Spinal cord (tissue), 10 donors: Measurements from ENCODE around the gene UTP11. TPM values are rescaled to one million over a fixed set of nuclear protein-coding genes. Genes with fewer than 3 reads are reported as not detected.
A peak's percentile ranks its signal among the peaks of the same experiment; 100 is the strongest.

Source experiments
- DNase-seq, 6 donors: peaks; one replicate each; pipeline versions ENCODE4 v3.0.0 to v3.0.0-alpha.2; 2013 to 2015; ENCODE audit warnings: low spot score in 6 of 6, low read depth in 4 of 6
- H3K27ac ChIP-seq: one replicate; pipeline ENCODE4 v1.5.1; 2013; ENCODE audit warnings: low read depth, low read length, control low read depth
- H3K27me3 ChIP-seq: one replicate; pipeline ENCODE4 v1.6.1; 2013; ENCODE audit warnings: low read length; ENCODE audit not compliant: control insufficient read depth, insufficient read depth
- H3K36me3 ChIP-seq: one replicate; pipeline ENCODE4 v1.6.1; 2013; ENCODE audit warnings: low read length; ENCODE audit not compliant: control insufficient read depth, insufficient read depth
- H3K4me1 ChIP-seq: one replicate; pipeline ENCODE4 v1.6.1; 2013; ENCODE audit warnings: low read length; ENCODE audit not compliant: control insufficient read depth, insufficient read depth
- H3K4me3 ChIP-seq: one replicate; pipeline ENCODE4 v1.5.1; 2013; ENCODE audit warnings: low read depth, low read length, control low read depth
- H3K9me3 ChIP-seq: one replicate; pipeline ENCODE4 v1.6.1; 2013; ENCODE audit warnings: low read length; ENCODE audit not compliant: control insufficient read depth, insufficient read depth
- WGBS: methylation state at CpG from one replicate; pipeline ENCODE4 v1.1.5; 2013; ENCODE audit warnings: missing lambda C conversion rate; ENCODE audit not compliant: insufficient coverage; 5-methylcytosine and 5-hydroxymethylcytosine counted together
- polyA plus RNA-seq, 2 donors: library from polyadenylated mRNA; unstranded; fragments of 120-200 nt; gene quantifications; one replicate each; pipeline ENCODE4 v1.2.1, GENCODE V29; 2013; ENCODE audit not compliant: insufficient read length in 2 of 2
- total RNA-seq, 2 donors: library from RNA; depleted of rRNA in 1 of 2; stranded (reverse); fragments of 120-200 nt in 1 of 2; fragments of >200 nt in 1 of 2; gene quantifications; one replicate each; pipeline versions ENCODE4 v1.2.3 to v1.2.4, GENCODE V29; 2013 to 2014
- donor health status: healthy.

UTP11 gene
- total and polyA plus RNA-seq, 4 donors, result 30.6 to 46.6 (median 41.6) TPM

DNA sequence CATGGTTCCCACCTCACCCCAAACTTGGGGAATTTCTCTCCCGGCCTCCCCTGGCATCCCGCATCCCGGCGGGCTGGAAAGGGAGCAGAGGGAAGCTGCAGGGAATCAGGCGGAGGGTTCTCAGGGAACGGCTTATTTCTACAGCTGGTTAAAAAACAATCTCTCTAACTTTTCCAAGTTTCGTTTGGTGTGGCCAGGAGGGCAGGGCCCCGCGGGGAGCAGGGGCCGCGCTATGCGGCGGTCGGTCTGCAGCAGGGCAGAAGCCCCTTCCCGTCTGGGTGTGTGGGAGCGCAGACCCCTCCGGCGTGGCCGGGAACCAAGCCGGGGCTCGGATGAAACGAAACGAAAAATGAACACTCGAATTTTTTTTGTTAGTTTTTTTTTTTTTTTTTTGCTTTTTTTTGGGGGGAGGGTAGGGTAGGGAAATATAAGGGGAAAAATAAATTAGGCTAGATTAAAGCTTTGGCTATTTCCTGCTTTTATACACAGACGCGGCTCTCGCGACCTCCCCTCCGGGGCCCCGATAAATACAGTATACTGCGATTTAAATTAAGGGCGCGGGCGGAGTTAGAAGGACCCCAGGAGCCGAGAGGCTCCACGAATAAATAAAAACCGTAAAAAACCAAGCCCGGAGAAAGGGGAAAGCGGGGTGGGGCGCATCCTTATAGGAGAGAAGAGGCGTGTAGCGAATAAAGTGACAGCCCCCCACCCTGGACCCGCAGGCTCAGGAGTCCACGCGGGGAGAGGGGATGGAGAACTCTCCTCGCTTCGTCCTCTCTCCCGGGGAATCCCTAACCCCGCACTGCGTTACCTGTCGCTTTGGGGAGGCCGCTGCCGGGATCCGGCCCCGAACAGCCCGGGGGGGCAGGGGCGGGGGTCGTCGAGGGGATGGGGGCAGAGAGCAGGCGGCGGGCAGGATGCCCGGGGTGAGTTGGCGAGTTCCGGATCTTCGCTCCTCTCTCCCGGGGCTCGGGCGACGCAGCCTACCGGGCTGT is 32.0 kb downstream of the UTP11 start:
- Histone ChIP-seq H3K36me3 (peaks cover 3% of the 10 kb centered on the region), H3K4me3 (peak overlapping the region; percentile 57), H3K9me3 (no peaks in the 10 kb centered on the region), H3K27ac (no peak overlapping the region), H3K4me1 (peaks cover 44% of the 10 kb centered on the region), H3K27me3 (peaks cover 62% of the 10 kb centered on the region)
- peak in 1 of 6 donors; percentile 39 for DNase-seq
- WGBS, result 2% methylated on average over 64 of the region's 70 CpGs

DNA sequence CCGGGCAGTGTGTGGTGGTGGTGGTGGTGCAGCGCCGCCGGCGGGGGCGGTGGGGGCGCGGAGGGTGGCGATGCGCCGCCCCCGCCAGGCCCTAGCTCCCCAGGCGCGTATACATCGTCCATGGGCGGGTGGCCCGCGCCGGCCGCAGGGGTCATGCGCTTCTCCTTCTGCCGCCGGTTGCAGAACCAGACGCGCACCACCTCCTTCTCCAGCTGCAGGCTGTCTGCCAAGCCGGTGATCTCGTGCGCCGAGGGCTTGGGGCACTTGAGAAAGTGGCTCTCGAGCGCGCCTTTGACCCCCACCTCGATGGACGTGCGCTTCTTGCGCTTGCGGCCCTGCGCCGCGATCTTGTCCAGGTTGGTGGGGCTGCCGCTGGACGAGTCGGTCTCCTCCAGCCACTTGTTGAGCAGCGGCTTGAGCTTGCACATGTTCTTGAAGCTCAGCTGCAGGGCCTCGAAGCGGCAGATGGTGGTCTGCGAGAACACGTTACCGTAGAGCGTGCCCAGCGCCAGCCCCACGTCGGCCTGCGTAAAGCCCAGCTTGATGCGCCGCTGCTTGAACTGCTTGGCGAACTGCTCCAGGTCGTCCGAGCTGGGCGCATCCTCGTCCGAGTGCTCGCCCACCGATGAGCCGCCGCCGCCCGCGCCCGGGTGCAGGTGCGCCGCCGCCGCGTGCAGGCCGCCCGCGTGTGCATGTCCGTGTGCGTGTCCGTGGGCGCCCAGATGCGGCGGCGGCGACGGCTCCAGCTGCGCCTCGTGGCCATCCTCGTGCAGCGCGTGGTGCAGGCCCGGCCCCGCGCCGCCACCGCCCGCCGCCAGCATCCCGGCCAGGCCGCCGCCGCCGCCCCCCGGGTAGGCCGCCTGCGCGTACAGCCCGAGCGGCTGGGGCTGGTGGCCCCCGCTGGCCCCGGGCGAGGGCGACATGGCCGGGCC is 33.1 kb downstream of the UTP11 start:
- Histone ChIP-seq H3K9me3 (no peaks in the 10 kb centered on the region), H3K36me3 (peaks cover 3% of the 10 kb centered on the region), H3K27me3 (peaks cover 61% of the 10 kb centered on the region), H3K4me3 (peak overlapping the region; percentile 47), H3K27ac (no peak overlapping the region), H3K4me1 (peaks cover 48% of the 10 kb centered on the region)
- WGBS, result 1% methylated on average over 115 of the region's 115 CpGs
- peak in 2 of 6 donors; percentile 51 to 56 for DNase-seq

DNA sequence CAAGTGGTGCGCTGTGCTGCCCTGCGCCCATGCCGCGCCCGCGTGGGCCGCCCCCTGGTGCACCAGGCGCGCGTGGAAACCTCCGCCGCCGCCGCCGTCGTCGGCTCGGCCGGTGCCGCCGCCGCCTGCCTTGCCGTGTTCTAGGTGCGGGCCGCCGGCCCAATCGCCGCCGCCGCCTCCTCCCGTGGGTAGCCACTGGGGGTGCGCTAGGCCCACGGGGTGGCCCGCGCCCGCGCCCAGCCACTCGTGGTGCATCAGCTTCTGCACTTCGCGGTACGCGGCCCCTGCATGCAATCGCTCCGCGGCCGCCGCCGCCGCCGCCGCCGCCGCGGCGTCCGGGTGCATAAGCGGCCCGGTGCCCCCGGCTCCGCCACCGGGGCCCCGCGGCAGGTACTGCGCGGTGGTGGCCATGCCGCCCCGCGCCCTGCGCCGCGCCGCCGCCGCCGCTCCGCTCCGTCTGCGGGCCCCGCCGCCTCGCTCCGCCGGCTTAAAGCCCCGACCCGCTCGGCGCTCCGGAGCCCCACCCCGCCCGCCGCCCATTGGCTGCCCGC is 33.9 kb downstream of the UTP11 start, which contains the start of gene POU3F1:
Gene POU3F1 (minus strand): TSS at position 461 of the 551 bp plus-strand sequence. CDS start 50 bp downstream, at position 411.
- WGBS, result under 1% methylated on average over 92 of the region's 92 CpGs
- peaks cover 56% of the 10 kb centered on the region for H3K4me1 ChIP-seq
- peak within 1 kb of the TSS; percentile 51 for H3K4me3 ChIP-seq
- H3K9me3 ChIP-seq, result no peaks in the 10 kb centered on the region
- H3K36me3 ChIP-seq, result peaks cover 3% of the 10 kb centered on the region
- peaks cover 56% of the 10 kb centered on the region for H3K27me3 ChIP-seq
- DNase-seq, result no peak
- no peak within 1 kb of the TSS for H3K27ac ChIP-seq

DNA sequence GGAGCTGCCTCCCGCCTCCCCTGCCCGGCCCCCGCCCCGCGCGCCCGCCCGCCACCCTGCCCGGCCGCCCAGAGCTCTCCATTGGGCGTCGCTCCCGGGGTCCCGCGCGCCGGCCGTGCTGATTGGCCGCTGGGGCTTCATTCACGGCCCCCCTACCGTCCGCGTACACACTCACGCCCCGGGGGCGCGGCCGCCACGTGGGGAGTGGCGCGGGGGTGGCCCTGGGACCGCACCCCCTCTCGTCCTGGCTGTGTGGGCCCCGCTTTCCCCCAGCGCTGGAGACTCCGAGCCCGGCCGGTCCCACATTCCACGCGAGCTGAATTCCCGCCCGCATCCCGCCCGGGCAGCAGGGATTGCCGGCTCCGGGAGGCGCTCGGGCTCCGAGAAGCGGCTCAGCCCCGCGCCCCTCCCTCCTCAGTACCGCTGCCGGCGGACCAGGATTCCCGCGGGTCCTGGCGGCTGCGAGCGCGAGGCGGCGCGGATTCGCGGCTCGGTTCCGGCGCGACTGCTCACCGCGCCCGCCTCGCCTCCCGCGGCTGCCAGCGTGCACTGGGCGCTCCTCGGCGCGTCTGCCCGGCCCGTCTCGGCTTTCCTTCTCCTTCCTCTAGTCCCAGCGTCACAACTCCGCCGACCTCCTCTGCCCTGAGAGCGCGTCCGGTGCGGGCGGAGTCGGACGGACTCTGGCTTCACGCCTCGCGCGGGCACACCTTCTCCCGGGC is 34.5 kb downstream of the UTP11 start:
- WGBS, result under 1% methylated on average over 96 of the region's 99 CpGs
- H3K27me3 ChIP-seq, result peaks cover 50% of the 10 kb centered on the region
- H3K4me1 ChIP-seq, result peaks cover 58% of the 10 kb centered on the region
- no peaks in the 10 kb centered on the region for H3K9me3 ChIP-seq
- peak in 5 of 6 donors; percentile 63 to 97 (median 77) for DNase-seq
- H3K36me3 ChIP-seq, result peaks cover 3% of the 10 kb centered on the region
- peak overlapping the region; percentile 51 for H3K4me3 ChIP-seq
- H3K27ac ChIP-seq, result no peak overlapping the region

DNA sequence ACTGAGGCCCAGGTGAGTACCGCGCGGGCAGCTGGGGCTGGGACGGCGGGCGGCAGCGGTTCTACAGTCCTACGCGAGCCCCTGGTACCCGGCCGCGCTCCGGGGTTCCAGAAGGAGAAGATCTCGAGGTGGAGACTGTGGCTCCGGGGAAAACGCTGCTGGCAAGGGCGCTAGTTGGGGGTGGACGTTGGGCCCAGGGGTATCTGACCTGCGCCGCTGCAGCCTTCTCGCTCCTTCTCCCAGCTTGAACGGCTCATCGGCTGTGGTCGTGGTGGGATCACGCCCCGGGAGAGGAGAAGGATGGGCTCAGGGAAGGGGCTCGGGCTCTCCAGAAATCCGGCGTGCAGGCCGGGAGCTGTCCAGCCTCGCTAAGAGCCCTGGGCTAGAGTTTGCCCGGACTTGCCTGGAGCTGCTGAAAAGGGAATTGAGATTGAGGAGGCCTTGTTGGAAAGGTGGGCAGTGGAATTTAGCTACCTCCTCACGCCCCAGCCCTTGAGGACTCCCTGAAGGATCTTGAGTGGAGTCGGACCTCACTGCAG is 35.1 kb downstream of the UTP11 start:
- H3K4me3 ChIP-seq, result peak overlapping the region; percentile 51
- peaks cover 54% of the 10 kb centered on the region for H3K4me1 ChIP-seq
- H3K27ac ChIP-seq, result no peak overlapping the region
- H3K36me3 ChIP-seq, result no peaks in the 10 kb centered on the region
- DNase-seq, result no peak
- H3K27me3 ChIP-seq, result peaks cover 43% of the 10 kb centered on the region
- WGBS, result 12% methylated on average over 33 of the region's 34 CpGs
- no peaks in the 10 kb centered on the region for H3K9me3 ChIP-seq

DNA sequence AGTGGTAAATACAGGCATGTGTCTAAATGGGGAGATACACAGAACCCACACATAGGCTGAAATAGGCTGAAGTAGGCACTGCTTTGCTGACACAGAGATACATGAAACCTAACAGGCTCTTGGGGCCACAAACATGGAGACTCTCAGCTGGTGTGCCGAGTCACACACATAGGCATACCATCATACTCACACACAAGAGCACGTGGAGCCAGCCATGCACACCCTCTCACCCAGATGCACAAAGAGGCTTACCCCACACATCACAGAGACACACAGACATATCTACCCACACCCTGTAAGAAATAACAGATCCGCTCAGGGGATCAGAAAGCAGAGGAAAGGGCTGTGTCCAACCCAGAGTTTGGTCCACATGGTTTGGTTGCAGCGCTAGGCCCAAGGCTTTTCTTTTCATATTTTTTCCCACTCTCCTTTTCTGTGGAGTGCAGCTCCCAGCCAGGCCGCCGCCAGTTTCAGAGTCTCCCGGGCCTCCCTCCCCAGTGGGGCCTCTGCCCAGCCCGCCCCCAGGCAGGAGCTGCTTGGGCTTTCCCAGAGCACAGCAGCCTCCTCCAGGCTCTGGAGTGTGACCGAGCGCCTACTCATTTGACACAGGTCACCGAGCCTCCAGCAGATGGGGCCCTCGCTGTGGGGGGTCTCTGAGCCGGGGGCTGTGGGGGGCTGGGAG is 38.0 kb downstream of the UTP11 start:
- 46% methylated on average over 12 of the region's 13 CpGs for WGBS
- DNase-seq, result no peak
- H3K27me3 ChIP-seq, result peaks cover 19% of the 10 kb centered on the region

DNA sequence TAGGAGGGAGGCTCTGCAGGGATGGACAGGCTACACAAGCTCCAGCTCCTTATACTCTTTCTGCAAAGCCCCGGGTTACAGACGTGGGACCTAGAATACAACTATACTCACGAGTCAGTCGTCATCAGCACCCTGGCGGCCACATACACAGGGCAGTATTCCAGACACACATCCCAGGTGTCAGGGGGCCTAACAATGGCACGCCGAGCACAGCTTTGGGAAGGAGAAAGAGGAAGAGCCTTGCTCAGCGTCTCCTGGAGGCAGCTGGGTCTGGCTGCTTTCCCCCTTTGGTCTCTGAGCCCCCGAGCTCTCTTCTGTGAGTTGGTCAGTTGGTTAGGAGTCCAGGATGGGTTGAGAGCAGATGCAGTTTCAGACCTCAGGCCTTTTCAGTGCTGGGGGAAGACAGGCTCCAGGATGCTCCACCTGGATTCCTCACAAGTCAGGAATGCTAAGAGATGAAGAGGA is 38.6 kb downstream of the UTP11 start:
- Histone ChIP-seq H3K4me3 (no peak overlapping the region), H3K36me3 (no peaks in the 10 kb centered on the region), H3K9me3 (no peaks in the 10 kb centered on the region), H3K4me1 (peaks cover 33% of the 10 kb centered on the region), H3K27me3 (peaks cover 16% of the 10 kb centered on the region), H3K27ac (no peak overlapping the region)
- WGBS, result 66% methylated on average over 6 of the region's 9 CpGs
- DNase-seq, result no peak

More for the DNA sequence above, 38.0 kb downstream of the UTP11 start:
- H3K27ac ChIP-seq, result no peak overlapping the region
- H3K9me3 ChIP-seq, result no peaks in the 10 kb centered on the region
- no peak overlapping the region for H3K4me3 ChIP-seq
- no peaks in the 10 kb centered on the region for H3K36me3 ChIP-seq
- peaks cover 36% of the 10 kb centered on the region for H3K4me1 ChIP-seq

DNA sequence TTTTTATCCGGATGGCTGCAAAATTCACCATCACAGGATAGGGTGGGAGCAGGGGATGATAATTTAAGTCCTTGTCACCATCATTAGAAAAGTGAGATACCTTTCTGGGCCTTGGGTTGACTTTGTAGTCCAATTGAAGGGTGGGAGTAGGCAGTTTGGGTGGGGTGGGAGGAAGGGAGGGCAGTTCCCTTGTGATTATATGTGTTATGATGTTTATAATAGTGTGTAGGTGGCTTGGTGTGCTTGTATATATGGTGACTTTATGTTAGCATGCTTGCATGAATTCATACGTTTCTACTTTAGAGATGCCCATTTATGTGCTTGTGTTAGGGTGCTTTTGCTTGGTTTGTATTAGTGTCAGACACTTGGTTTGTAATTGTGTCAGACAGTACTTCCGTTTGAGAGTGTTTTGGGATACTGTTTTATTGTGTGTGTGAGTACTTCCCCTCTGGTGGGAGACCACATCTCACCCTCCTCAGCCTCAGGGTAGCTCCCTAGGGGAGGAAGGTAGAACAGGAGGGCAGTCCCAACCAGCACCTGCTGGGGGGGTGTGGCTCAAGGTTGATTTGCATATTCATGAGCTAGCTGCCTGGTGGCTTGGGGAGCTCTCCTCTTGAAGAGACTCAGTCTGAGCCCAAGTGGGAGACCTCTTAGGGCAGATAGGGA is 40.3 kb downstream of the UTP11 start:
- H3K9me3 ChIP-seq, result no peaks in the 10 kb centered on the region
- H3K4me1 ChIP-seq, result peaks cover 26% of the 10 kb centered on the region
- no peaks in the 10 kb centered on the region for H3K36me3 ChIP-seq
- H3K27me3 ChIP-seq, result peaks cover 11% of the 10 kb centered on the region
- no peak for DNase-seq
- WGBS, result 83% methylated on average over 1 of the region's 3 CpGs
- no peak overlapping the region for H3K27ac ChIP-seq
- H3K4me3 ChIP-seq, result no peak overlapping the region
